HG02759 (cell line): ENCODE data around the gene NANP.
"Not testable (repeated sequence)": the region's sequence is repeated elsewhere in the genome, so short reads cannot be mapped to it uniquely, and the experiment has no call there.

ENCODE experiments used
- ATAC-seq: cut with Tn5 transposase; IDR thresholded peaks from one replicate; pipeline ENCODE4 v1.9.1; 2021; ENCODE audit warnings: mild to moderate bottlenecking, moderate library complexity; ENCODE audit not compliant: unreplicated experiment

The NANP gene, protein sequence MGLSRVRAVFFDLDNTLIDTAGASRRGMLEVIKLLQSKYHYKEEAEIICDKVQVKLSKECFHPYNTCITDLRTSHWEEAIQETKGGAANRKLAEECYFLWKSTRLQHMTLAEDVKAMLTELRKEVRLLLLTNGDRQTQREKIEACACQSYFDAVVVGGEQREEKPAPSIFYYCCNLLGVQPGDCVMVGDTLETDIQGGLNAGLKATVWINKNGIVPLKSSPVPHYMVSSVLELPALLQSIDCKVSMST

DNA sequence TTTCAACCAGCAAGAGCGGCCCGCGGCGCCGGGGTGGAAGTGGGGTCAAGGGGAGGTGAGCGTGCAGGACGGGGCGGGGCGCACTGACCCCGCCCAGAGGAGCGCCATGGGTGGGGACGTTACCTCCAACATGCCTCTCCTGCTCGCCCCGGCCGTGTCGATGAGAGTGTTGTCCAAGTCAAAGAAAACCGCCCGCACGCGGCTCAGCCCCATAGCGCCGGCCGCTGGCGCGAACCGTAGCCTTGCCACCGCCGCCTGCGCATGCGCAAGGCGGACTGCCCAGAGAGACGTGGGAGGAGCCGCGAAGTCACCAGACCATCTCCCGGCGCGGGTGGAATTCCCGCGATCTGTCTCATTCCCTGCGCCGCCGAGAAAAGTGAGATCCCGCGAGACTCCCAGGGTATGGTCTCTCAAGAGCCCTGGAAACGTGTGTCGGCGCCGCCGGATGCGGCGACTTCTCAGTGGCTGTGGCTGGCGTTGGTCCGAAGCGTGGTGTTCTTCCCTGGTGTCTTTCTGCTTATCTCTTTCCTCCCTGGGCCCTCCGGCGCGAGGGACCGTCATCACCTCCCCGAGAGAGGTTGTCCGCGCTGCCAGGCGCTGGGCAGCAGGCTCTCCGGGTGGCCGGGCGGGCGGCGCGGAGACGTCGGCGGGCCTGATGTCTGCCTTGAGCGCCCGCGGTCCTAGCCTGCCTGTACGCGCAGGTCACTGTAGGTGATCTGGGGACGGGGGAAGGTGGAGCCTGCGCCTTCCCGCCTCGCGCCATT, at the start of gene NANP:
TSS of gene NANP (minus strand) at position 279 of the 764 bp plus-strand sequence. CDS start at position 213, 66 bp downstream.
- peak; percentile 86 for ATAC-seq

- ATAC-seq, result no peak
These were observed 48.9 kb upstream of the NANP start for GRCh38 chr20:25672659-25673235.

DNA sequence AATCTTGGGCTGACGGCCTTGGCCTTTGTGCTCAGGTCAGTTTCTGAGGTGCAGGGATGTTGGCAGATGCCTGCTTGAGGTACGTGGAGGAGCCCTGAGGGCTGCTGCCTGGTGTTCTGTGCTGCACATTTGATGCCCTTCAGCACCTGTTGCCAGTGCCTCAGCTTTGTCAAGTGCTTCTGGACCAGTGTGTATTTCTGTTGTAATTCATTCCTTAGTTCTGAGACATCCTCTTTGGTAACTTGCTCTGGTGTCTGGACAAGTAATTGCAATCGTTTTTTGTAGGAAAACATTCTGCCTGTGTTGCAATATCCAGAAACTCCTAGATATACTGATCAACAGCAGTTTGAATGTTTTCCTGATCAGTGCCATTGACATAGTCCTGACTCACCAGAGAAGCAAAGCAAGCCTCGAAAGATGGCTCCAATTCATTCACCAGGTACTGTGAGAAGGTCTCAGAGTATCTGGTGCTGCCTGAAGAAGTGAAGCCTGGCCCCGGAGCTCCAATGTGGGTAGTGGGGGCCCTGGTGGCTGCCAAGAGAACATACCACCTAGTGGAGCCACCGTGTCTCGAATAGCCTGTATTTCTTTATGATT, 46.1 kb upstream of the NANP start:
- ATAC-seq, result no peak

GRCh38 chr20:25668446-25668845, 44.6 kb upstream of the NANP start:
- ATAC-seq, result no peak

- ATAC-seq, result no peak
These were observed 36.2 kb upstream of the NANP start for GRCh38 chr20:25659999-25660398.

DNA sequence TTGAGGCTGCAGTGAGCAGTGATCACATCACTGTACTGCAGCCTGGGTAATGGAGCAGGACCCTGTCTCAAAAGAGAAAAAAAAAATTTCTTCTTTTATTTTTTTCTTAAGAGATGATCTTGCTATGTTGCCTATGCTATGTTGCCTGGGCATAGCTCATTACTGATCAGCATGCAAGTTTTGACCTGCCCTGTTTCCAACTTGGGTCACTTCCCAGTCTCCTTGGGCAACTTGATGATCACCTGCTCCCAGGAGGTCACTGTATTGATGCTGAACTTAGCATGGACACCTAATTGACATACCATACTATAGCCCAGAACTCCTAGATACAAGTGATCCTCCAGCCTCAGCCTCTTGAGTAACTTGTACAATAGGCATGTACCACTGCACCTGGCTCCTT, 30.7 kb upstream of the NANP start:
- ATAC-seq, result no peak

- not testable (repeated sequence) for ATAC-seq
These were observed 29.1 kb upstream of the NANP start for GRCh38 chr20:25652866-25653265.

GRCh38 chr20:25644814-25645213, 21.0 kb upstream of the NANP start:
- no peak for ATAC-seq

- ATAC-seq, result no peak
These were observed 19.9 kb upstream of the NANP start for GRCh38 chr20:25643716-25644115.

DNA sequence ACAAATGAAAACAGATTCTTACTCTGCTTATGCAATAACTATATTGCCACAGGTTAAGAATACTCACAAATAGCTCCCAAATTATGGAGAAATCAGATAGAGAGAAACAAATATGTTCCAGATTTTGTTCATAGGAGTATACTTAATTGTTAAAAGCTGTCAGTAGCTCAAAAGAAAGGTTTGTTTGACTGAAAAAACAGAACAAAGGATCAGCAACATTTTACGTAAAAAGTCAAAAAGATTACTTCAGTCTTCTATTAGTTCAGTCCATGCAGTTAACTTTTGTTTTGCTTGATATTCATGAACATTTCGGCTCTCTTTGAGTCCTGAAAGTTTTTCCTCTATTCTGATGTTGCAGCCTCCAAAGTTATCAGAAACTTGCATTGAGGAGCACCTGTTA, 13.4 kb upstream of the NANP start:
- no peak for ATAC-seq

GRCh38 chr20:25632940-25633790, 9.4 kb upstream of the NANP start:
- no peak for ATAC-seq

DNA sequence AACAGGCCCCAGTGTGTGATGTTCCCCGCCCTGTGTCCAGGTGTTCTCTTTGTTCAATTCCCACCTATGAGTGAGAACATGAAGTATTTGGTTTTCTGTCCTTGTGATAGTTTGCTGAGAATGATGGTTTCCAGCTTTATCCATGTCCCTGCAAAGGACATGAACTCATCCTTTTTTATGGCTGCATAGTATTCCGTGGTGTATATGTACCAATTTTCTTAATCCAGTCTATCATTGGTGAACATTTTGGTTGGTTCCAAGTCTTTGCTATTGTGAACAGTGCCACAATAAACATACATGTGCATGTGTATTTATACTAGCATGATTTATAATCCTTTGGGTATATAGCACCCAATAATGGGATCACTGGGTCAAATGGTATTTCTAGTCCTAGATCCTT, 6.8 kb upstream of the NANP start:
- not testable (repeated sequence) for ATAC-seq

DNA sequence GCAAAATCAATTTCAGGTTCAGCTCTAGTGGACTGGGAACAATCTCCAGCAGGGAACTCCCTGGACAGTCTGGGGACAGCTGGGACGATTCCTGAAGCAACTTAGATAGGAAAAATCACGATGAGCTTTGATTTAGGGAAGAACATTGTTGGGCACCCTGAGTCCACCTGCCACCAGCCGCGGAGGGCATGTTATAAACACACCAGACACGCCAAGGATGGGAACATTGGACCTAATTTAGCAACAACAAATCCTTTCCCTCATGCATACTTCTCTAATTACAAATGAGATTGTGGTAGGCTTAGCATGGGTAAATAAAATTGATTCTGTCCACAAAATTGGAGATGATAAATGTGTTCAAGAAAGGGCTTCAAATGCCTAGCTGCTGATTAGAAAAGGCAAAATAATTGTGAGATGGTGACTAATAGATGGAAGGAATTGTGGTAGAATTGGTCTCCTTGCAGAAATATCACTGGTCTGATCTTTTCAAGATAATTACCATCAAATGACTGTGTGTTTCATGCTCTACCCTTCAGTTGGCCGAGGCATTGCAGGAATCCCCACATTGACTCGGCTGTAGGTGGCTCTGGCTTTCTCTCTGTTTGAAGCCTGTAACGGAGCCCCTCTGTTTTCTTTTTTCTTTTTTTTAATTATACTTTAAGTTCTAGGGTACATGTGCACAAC, 6.1 kb upstream of the NANP start:
- no peak for ATAC-seq

DNA sequence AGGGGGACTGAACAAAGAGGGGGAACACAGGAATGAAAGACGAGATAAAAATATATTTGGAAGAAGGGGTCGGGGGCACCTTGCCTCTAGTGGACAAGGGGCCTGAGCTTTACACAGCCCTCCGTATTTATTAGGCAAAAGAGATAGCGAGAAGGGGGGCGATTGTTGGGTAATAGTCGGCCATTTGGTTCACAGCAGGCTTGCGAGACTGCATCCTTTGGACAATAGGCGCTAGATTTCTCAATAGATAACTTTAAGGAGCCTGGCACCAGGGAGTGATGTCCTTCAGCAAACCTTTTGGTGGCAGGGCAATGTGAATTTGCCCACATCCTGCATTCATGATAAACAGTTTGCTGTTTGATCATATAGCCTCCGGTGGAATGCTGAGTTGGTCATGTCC, 3.0 kb upstream of the NANP start:
- ATAC-seq, result no peak

DNA sequence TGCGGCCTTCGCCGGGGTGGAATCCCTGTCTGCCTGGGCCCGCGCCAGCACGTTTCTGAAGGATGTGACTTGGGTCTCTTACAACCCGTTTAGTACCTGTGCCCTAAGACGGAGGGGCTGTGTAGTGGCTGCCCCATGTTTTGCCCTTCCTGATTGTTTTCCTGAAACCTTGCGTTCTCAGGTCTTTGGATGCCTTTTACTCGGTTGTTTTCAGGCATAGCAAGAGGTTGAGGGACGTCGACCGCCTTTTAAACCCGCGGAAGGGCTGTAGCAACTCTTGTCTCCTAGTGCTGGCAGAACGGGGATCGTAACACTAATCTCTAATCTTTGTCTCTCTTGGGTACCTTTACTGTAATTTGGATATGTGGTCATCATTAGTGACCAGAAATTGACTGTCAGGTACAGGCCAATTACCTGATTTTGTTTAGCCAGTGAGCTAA, 706 bp upstream of the NANP start:
- ATAC-seq, result no peak

DNA sequence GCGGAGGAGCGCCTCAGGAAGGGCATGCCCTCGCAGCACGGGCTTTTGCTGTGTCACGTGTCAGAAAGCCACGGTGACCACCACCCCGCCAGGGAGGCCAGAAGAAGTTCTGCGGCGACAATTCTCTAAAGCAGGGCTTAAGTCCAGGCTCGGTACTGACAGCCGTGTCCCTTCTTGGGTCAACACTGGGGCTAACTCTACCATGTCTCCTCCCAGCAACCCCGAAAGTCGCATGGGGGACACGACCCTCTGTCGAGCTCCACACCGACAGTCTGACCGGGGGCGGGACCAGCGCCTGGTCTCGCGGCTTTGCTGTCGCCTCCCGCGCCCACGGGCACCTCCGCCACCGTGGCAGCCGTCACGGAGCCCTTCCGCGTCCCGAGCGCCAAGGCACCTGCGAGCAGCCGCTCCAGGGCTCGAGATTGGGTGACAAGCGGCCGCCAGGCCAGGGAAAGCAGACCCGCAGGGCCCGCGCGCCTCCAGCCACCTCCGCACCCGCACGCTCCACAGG, 534 bp downstream of the NANP start:
- ATAC-seq, result peak; percentile 20

DNA sequence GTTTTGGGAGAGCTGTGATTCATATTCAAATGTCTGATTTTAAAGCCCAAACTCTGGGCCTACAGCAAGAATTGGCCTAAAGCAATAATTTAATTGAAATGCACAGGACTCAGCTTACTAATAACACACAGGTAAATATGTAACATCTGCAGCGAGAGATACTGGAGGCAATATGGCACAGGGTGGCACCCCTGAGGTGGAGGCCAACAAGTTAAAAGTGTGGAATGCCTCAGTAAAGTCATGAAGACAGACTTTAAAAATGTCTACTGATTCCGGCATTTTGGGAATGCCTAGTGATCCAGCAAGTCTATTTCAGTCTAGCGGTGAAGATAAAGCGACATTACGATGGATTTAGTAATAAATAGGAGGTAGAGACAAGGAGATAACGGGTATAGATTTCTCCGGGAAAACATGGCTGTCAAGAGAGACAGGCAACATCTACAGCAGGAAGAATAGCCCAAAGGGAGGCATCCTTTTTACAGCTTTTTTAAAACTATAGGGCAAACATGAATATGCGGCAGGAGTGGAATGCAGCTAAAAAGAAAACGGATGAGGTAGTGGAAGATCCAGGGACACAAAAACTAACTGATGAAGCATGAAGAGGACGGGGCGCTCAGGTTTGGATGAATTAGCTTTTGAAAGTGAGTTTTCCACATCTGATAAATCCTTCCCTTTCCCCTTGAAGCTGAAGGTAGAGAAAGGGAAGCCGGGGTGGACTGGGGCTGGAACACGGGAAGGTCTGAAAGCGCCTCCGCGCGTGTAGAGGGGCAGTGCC, 1.2 kb downstream of the NANP start:
- no peak for ATAC-seq

DNA sequence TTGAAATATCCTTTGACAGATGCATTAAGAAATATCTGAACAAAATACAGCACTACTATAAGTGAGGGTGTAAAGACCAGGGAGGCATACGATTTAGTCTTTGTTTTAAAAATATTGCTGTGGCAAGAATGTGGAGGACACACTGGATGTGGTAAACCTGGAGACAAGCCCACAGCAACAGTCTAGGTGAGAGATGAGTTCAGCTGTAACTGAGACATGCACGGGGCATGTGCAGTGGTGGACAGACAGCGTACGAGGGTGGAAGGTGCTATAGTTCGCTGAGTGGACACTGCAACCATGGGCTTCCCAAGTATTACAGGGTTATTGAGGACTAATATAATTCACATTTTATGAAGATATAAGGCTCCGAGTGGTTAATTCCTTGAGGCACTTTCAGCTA, 1.8 kb downstream of the NANP start:
- ATAC-seq, result no peak

GRCh38 chr20:25619514-25619913, 4.3 kb downstream of the NANP start:
- ATAC-seq, result no peak
